ENCODE results near the gene ZNF816. TPM values are rescaled to one million over a fixed set of nuclear protein-coding genes. Genes with fewer than 3 reads are reported as not detected.

ZNF816 gene
- total and polyA plus RNA-seq, 2 of the 8 experiments (the other 6 are each of a cell fraction or from before 2014, with no cell fraction given), result 2.7 to 13.2 TPM

DNA sequence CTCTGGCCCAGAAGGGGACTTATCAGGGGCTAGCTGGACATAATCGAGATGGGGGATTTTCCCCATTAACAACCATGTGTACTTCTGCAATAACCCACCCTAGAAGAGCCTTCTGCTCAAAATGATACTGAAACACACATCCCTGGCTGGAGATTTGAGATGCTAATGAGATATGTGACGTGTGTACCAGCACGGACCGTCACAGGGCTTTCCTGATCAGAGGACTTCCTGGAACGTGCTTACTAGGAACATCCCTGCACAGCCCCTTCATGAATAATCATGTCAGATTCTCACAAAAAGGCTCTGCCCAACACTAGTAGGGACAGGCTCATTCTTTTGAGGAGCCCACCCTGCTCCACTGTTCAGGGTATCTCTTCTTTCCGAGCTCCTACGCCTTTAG is 44.5 kb upstream of the ZNF816 start:
- no peak overlapping the region for H2BK15ac ChIP-seq (ENCODE audit: low read length)
- 0 out of 4 replicates have a peak, but pooled peaks cover 0 to 2% of the 10 kb centered on the region in 2 experiments for H3K9me3 ChIP-seq (ENCODE audit: insufficient read depth in 2 of 2, low read depth in 1 of 2, low read length in 1 of 2)
- no peak for DNase-seq (ENCODE audit: low read depth in 1 of 2, low spot score in 2 of 2)
- no peak overlapping the region for H3K18ac ChIP-seq (ENCODE audit: extremely low read depth, low read length)
- H2BK12ac ChIP-seq (ENCODE audit: low read depth, low read length), result no peak overlapping the region
- H3K4ac ChIP-seq (replicated peaks; ENCODE audit: insufficient read length, low read depth, low read length), result no peak overlapping the region
- H3K23ac ChIP-seq (ENCODE audit: insufficient read length), result no peak overlapping the region
- no peaks in the 10 kb centered on the region; a peak in 2 of 7 replicates for H3K4me1 ChIP-seq (replicated peaks in 1 of 4; ENCODE audit: control insufficient read depth in 3 of 4, insufficient read depth in 4 of 4, low read length in 3 of 4)
- POLR2A ChIA-PET (ENCODE audit: partially characterized antibody), result no interaction called here
- 85% methylated on average over 7 of the region's 7 CpGs; no CpG with 5 or more reads in 1 of the 2 experiments for WGBS, 2 experiments (ENCODE audit: extremely low coverage in 1 of 2, insufficient coverage in 1 of 2, insufficient read length in 1 of 2, insufficient replicate concordance in 2 of 2, low coverage in 1 of 2, low lambda C conversion rate in 2 of 2, missing lambda C conversion rate in 1 of 2)
- H3K27me3 ChIP-seq (replicated peaks in 1 of 4; ENCODE audit: control insufficient read depth in 3 of 4, extremely low read depth in 1 of 4, insufficient read depth in 3 of 4, low read length in 3 of 4), result no peaks in the 10 kb centered on the region; a peak in 1 of 7 replicates
- no peak overlapping the region for H3K4me2 ChIP-seq (ENCODE audit: insufficient read depth in 1 of 2, low read depth in 2 of 2, low read length in 2 of 2)
- H4K20me1 ChIP-seq (replicated peaks in 1 of 2; ENCODE audit: control insufficient read depth in 1 of 2, insufficient read depth in 2 of 2, low read length in 2 of 2), result no peaks in the 10 kb centered on the region
- H3K27ac ChIP-seq (ENCODE audit: low read depth, low read length), result no peak overlapping the region
- no peak overlapping the region for H2BK20ac ChIP-seq (ENCODE audit: low read length)
- no peak overlapping the region for H4K5ac ChIP-seq (ENCODE audit: insufficient read length, low read depth, low read length)
- H3K9ac ChIP-seq (replicated peaks in 1 of 4; ENCODE audit: extremely low read depth in 1 of 4, low read depth in 3 of 4, low read length in 3 of 4), result no peak overlapping the region
- FAIRE-seq, result no peak
- no peak overlapping the region for H3K56ac ChIP-seq (replicated peaks; ENCODE audit: insufficient read length, low read depth, low read length)
- no peaks in the 10 kb centered on the region for H3K79me2 ChIP-seq (ENCODE audit: control insufficient read depth in 1 of 2, insufficient read depth in 2 of 2, low read length in 2 of 2)
- CTCF ChIA-PET (ENCODE audit: partially characterized antibody), result interaction anchor here (1.1 to 1.8 kb wide), 2 partner anchors 13 to 25 kb away, joined by 5 to 11 read pairs; no protein-coding TSS in a partner anchor
- H2BK5ac ChIP-seq (ENCODE audit: low read depth, low read length), result no peak overlapping the region
- H2BK120ac ChIP-seq (replicated peaks; ENCODE audit: low read depth, low read length), result no peak overlapping the region
- no peak overlapping the region for H3K14ac ChIP-seq (ENCODE audit: insufficient read length)
- H4K91ac ChIP-seq (replicated peaks; ENCODE audit: insufficient read length, low read length), result no peak overlapping the region
- no peak overlapping the region for H2AK5ac ChIP-seq (ENCODE audit: low read depth, low read length)
- no peak overlapping the region for H2AFZ ChIP-seq (ENCODE audit: low read length)
- H4K8ac ChIP-seq (ENCODE audit: extremely low read depth, insufficient read depth, low read length), result no peak overlapping the region
- H3K36me3 ChIP-seq (ENCODE audit: control insufficient read depth in 2 of 4, insufficient read depth in 4 of 4, low read length in 3 of 4), result no peaks in the 10 kb centered on the region
- no peaks in the 10 kb centered on the region for H3K79me1 ChIP-seq (ENCODE audit: low read depth, low read length)
- H3K4me3 ChIP-seq (ENCODE audit: extremely low read depth in 1 of 4, insufficient read depth in 2 of 4, low read depth in 3 of 4, low read length in 4 of 4), result no peak overlapping the region
- H3K23me2 ChIP-seq (ENCODE audit: low read depth, low read length), result no peaks in the 10 kb centered on the region
- TF ChIP-seq SIN3A (conservative IDR thresholded peaks at IDR 0.05 in 1 of 2, IDR thresholded peaks at IDR 0.05 in 1 of 2; ENCODE audit: low read depth in 1 of 2, low read length in 2 of 2) (no peak), RBBP5 (IDR thresholded peaks at IDR 0.05; ENCODE audit: borderline replicate concordance, low read depth, low read length) (no peak), EP300 (IDR thresholded peaks at IDR 0.05; ENCODE audit: borderline replicate concordance in 1 of 2, low read depth in 2 of 2, low read length in 2 of 2) (no peak), TEAD4 (IDR thresholded peaks at IDR 0.05; ENCODE audit: low read depth, low read length) (no peak), RXRA (IDR thresholded peaks at IDR 0.05; ENCODE audit: insufficient read depth, low read depth, low read length) (no peak), ZNF274 (IDR thresholded peaks at IDR 0.05; ENCODE audit: borderline replicate concordance, extremely low read depth, low read length) (no peak), GABPA (IDR thresholded peaks at IDR 0.05; ENCODE audit: borderline replicate concordance, insufficient read depth, low read length) (no peak), POU5F1 (IDR thresholded peaks at IDR 0.05; ENCODE audit: low read depth, low read length) (no peak), CTBP2 (IDR thresholded peaks at IDR 0.05; ENCODE audit: borderline replicate concordance, insufficient read depth, insufficient read length, low read length) (no peak), BCL11A (IDR thresholded peaks at IDR 0.05; ENCODE audit: low read depth in 2 of 2, low read length in 2 of 2) (no peak), HDAC6 (IDR thresholded peaks at IDR 0.05; ENCODE audit: low read depth, low read length) (no peak)
- TF ChIP-seq, protein P1, sequence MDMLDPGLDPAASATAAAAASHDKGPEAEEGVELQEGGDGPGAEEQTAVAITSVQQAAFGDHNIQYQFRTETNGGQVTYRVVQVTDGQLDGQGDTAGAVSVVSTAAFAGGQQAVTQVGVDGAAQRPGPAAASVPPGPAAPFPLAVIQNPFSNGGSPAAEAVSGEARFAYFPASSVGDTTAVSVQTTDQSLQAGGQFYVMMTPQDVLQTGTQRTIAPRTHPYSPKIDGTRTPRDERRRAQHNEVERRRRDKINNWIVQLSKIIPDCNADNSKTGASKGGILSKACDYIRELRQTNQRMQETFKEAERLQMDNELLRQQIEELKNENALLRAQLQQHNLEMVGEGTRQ (IDR thresholded peaks at IDR 0.05; ENCODE audit: low read length), result no peak

Measured in H1 (cell line).